Measurements from ENCODE around the gene RIPK1. TPM values are rescaled to one million over a fixed set of nuclear protein-coding genes. Genes with fewer than 3 reads are reported as not detected.

The RIPK1 gene
- total and polyA plus RNA-seq, 2 of the 8 experiments (the other 6 are each of a cell fraction or from before 2014, with no cell fraction given): 5.9 to 22.9 TPM

DNA sequence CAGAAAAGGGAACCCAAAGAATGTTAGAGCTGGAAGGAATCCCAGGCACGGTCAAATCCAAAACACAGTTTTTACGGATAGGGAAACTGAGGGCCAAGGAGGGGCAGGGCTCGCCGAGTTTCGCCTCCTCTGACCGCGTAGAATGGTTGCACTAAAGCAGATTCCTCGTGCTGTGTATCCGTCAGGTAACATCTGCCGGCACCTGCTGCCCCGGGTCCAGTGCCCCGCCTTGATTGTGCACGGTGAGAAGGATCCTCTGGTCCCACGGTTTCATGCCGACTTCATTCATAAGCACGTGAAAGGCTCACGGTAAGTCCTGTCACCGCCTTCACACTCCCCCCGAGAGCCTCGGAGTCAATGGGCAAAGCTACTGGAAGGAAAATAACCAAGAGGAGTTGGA is 71.9 kb downstream of the RIPK1 start:
- Histone ChIP-seq H4K20me1 (replicated peaks in 1 of 2; ENCODE audit: control insufficient read depth in 1 of 2, insufficient read depth in 2 of 2, low read length in 2 of 2) (no peaks in the 10 kb centered on the region), H3K9ac (replicated peaks in 1 of 4; ENCODE audit: extremely low read depth in 1 of 4, low read depth in 3 of 4, low read length in 3 of 4) (no peak overlapping the region), H4K5ac (ENCODE audit: insufficient read length, low read depth, low read length) (no peak overlapping the region), H2BK12ac (ENCODE audit: low read depth, low read length) (no peak overlapping the region), H3K18ac (ENCODE audit: extremely low read depth, low read length) (no peak overlapping the region), H2BK15ac (ENCODE audit: low read length) (no peak overlapping the region), H2AFZ (ENCODE audit: low read length) (no peak overlapping the region), H4K91ac (replicated peaks; ENCODE audit: insufficient read length, low read length) (no peak overlapping the region), H3K4me2 (ENCODE audit: insufficient read depth in 1 of 2, low read depth in 2 of 2, low read length in 2 of 2) (no peak overlapping the region), H2BK5ac (ENCODE audit: low read depth, low read length) (no peak overlapping the region), H3K4ac (replicated peaks; ENCODE audit: insufficient read length, low read depth, low read length) (no peak overlapping the region), H3K23me2 (ENCODE audit: low read depth, low read length) (0 out of 2 replicates have a peak, but pooled peaks cover 2% of the 10 kb centered on the region), H3K4me3 (ENCODE audit: extremely low read depth in 1 of 4, insufficient read depth in 2 of 4, low read depth in 3 of 4, low read length in 4 of 4) (no peak overlapping the region), H3K14ac (ENCODE audit: insufficient read length) (no peak overlapping the region), H3K27ac (ENCODE audit: low read depth, low read length) (no peak overlapping the region), H3K9me3 (ENCODE audit: insufficient read depth in 2 of 2, low read depth in 1 of 2, low read length in 1 of 2) (no peaks in the 10 kb centered on the region), H2BK120ac (replicated peaks; ENCODE audit: low read depth, low read length) (no peak overlapping the region), H3K4me1 (replicated peaks in 1 of 4; ENCODE audit: control insufficient read depth in 3 of 4, insufficient read depth in 4 of 4, low read length in 3 of 4) (peaks cover 2 to 10% (median 3%) of the 10 kb centered on the region in 4 experiments; a peak in 6 of 7 replicates), H3K79me1 (ENCODE audit: low read depth, low read length) (peaks cover 3% of the 10 kb centered on the region), H3K27me3 (replicated peaks in 1 of 4; ENCODE audit: control insufficient read depth in 3 of 4, extremely low read depth in 1 of 4, insufficient read depth in 3 of 4, low read length in 3 of 4) (no peaks in the 10 kb centered on the region), H3K79me2 (ENCODE audit: control insufficient read depth in 1 of 2, insufficient read depth in 2 of 2, low read length in 2 of 2) (no peaks in the 10 kb centered on the region), H2BK20ac (ENCODE audit: low read length) (no peak overlapping the region), H3K23ac (ENCODE audit: insufficient read length) (no peak overlapping the region), H4K8ac (ENCODE audit: extremely low read depth, insufficient read depth, low read length) (no peak overlapping the region), H3K56ac (replicated peaks; ENCODE audit: insufficient read length, low read depth, low read length) (no peak overlapping the region), H3K36me3 (ENCODE audit: control insufficient read depth in 2 of 4, insufficient read depth in 4 of 4, low read length in 3 of 4) (peaks cover 13 to 61% (median 39%) of the 10 kb centered on the region in 4 experiments), H2AK5ac (ENCODE audit: low read depth, low read length) (no peak overlapping the region)
- DNase-seq (ENCODE audit: low read depth in 1 of 2, low spot score in 2 of 2) (no peak), FAIRE-seq (no peak)
- POLR2A ChIA-PET (ENCODE audit: partially characterized antibody): interaction anchor here (1.1 to 7.3 kb wide), 8 partner anchors 9 to 100 kb away, joined by 3 to 56 read pairs (median 6); partner anchors contain the start of gene TUBB2A
- CTCF ChIA-PET (ENCODE audit: partially characterized antibody): interaction anchor here (0.8 to 1.9 kb wide), 6 partner anchors 9 to 99 kb away, joined by 3 to 11 read pairs (median 5); no protein-coding TSS in a partner anchor
- 90% methylated on average over 20 of the region's 20 CpGs; no CpG with 5 or more reads in 1 of the 2 experiments for whole genome bisulfite sequencing, 2 experiments (ENCODE audit: extremely low coverage in 1 of 2, insufficient coverage in 1 of 2, insufficient read length in 1 of 2, insufficient replicate concordance in 2 of 2, low coverage in 1 of 2, low lambda C conversion rate in 2 of 2, missing lambda C conversion rate in 1 of 2)
- TF ChIP-seq BACH1 (IDR thresholded peaks at IDR 0.05; ENCODE audit: low read length): no peak
- TF ChIP-seq KDM1A (IDR thresholded peaks at IDR 0.05; ENCODE audit: borderline replicate concordance, low read length): no peak
- TF ChIP-seq RXRA (IDR thresholded peaks at IDR 0.05; ENCODE audit: insufficient read depth, low read depth, low read length): no peak
- no peak for TF ChIP-seq SP4 (IDR thresholded peaks at IDR 0.05; ENCODE audit: low read length)
- TF ChIP-seq KDM5A (IDR thresholded peaks at IDR 0.05; ENCODE audit: low read length): no peak
- no peak for TF ChIP-seq ZNF274 (IDR thresholded peaks at IDR 0.05; ENCODE audit: borderline replicate concordance, extremely low read depth, low read length)
- no peak for TF ChIP-seq RFX5 (IDR thresholded peaks at IDR 0.05; ENCODE audit: borderline replicate concordance, low read depth, low read length)
